IMR-90 (cell line): Measurements from ENCODE around the gene SKAP1. TPM values are rescaled to one million over a fixed set of nuclear protein-coding genes. Genes with fewer than 3 reads are reported as not detected.

Experiments
- ATAC-seq: fragments of 200-7000 bp; cut with Tn5 transposase; 2 replicates; pipeline ENCODE4 v1.9.1; 2020; ENCODE audit warnings: low read depth, mild to moderate bottlenecking, moderate library complexity
- BruUV-seq: library from RNA; stranded (reverse); fragments of 400-500 nt; replicated peaks from 2 replicates; lab custom pipeline; 2021; lab: Mats Ljungman, UMichigan
- CTCF ChIA-PET: fragments of 300-600 bp; formaldehyde crosslinking; extraction: SDS; loops from one replicate; lab custom pipeline; 2021; ENCODE audit warnings: antibody characterized with exemption; lab: Yijun Ruan, JAX
- POLR2A ChIA-PET: fragments of 300-600 bp; sonication (Branson Sonifier 250); formaldehyde crosslinking; loops from one replicate; lab custom pipeline; 2022; ENCODE audit warnings: antibody characterized with exemption; ENCODE audit not compliant: unreplicated experiment; lab: Charles Lee
- DNase-seq: peaks from one replicate; pipeline ENCODE4 v3.0.0; 2013
- H2AFZ ChIP-seq: replicated peaks from 2 replicates; pipeline ENCODE3; 2013; ENCODE audit warnings: low read length, mild to moderate bottlenecking; ENCODE audit not compliant: poor library complexity
- H2AK5ac ChIP-seq: 2 replicates; pipeline ENCODE4 v1.6.1; 2013; ENCODE audit warnings: low read depth, low read length, inconsistent platforms
- H2AK9ac ChIP-seq: replicated peaks from 2 replicates; pipeline ENCODE3; 2013; ENCODE audit warnings: mild to moderate bottlenecking, low read depth, low read length, moderate library complexity; ENCODE audit not compliant: poor library complexity
- H2BK120ac ChIP-seq: 2 replicates; pipeline ENCODE4 v1.6.1; 2013; ENCODE audit warnings: low read depth, low read length, inconsistent platforms
- H2BK15ac ChIP-seq: 3 replicates; pipeline ENCODE4 v1.6.1; 2013; ENCODE audit warnings: low read depth, low read length, inconsistent platforms
- H2BK20ac ChIP-seq: 2 replicates; pipeline ENCODE4 v1.6.1; 2013; ENCODE audit warnings: low read depth, mild to moderate bottlenecking, inconsistent platforms, low read length, moderate library complexity
- H2BK5ac ChIP-seq: 2 replicates; pipeline ENCODE4 v1.6.1; 2013; ENCODE audit warnings: mild to moderate bottlenecking, low read depth, low read length, inconsistent platforms; ENCODE audit not compliant: poor library complexity, severe bottlenecking
- H3K14ac ChIP-seq: replicated peaks from 2 replicates; pipeline ENCODE4 v1.6.1; 2013; ENCODE audit warnings: low read depth, low read length, inconsistent platforms
- H3K18ac ChIP-seq: 2 replicates; pipeline ENCODE4 v1.6.1; 2013; ENCODE audit warnings: low read depth, low read length, control low read depth
- H3K23ac ChIP-seq: 2 replicates; pipeline ENCODE4 v1.6.1; 2013; ENCODE audit warnings: low read depth, low read length, inconsistent platforms
- H3K27ac ChIP-seq: 2 replicates; pipeline ENCODE4 v1.5.1; 2013; ENCODE audit warnings: mild to moderate bottlenecking, control low read depth, low read length; ENCODE audit not compliant: insufficient read depth
- H3K27me3 ChIP-seq: 2 replicates; pipeline ENCODE4 v1.6.1; 2013; ENCODE audit warnings: low read length; ENCODE audit not compliant: control insufficient read depth, insufficient read depth
- H3K36me3 ChIP-seq: 2 replicates; pipeline ENCODE4 v1.6.1; 2013; ENCODE audit warnings: low read length, mixed read lengths; ENCODE audit not compliant: control insufficient read depth, insufficient read depth
- H3K4ac ChIP-seq: 2 replicates; pipeline ENCODE4 v1.6.1; 2013; ENCODE audit warnings: low read depth, low read length, inconsistent platforms
- H3K4me1 ChIP-seq: 2 replicates; pipeline ENCODE4 v1.6.1; 2013; ENCODE audit warnings: low read length, mixed read lengths; ENCODE audit not compliant: control insufficient read depth, insufficient read depth
- H3K4me2 ChIP-seq: 2 replicates; pipeline ENCODE4 v1.6.1; 2013; ENCODE audit warnings: low read depth, mild to moderate bottlenecking, control low read depth, low read length, moderate library complexity
- H3K4me3 ChIP-seq: 2 replicates; pipeline ENCODE4 v1.5.1; 2013; ENCODE audit warnings: low read depth, mild to moderate bottlenecking, control low read depth, low read length, moderate library complexity; ENCODE audit not compliant: insufficient read depth
- H3K56ac ChIP-seq: 2 replicates; pipeline ENCODE4 v1.6.1; 2013; ENCODE audit warnings: low read length, inconsistent platforms; ENCODE audit not compliant: insufficient read depth; ENCODE audit errors: extremely low read depth
- H3K79me1 ChIP-seq, 2 experiments: 2 replicates each; pipeline ENCODE4 v1.6.1; 2013; ENCODE audit warnings: low read length in 2 of 2, inconsistent platforms in 1 of 2, low read depth in 1 of 2
- H3K9ac ChIP-seq: 2 replicates; pipeline ENCODE4 v1.6.1; 2013; ENCODE audit warnings: low read depth, low read length, control low read depth
- H3K9me1 ChIP-seq: 2 replicates; pipeline ENCODE4 v1.6.1; 2013; ENCODE audit warnings: low read length, inconsistent platforms; ENCODE audit not compliant: insufficient read depth
- H3K9me3 ChIP-seq: 2 replicates; pipeline ENCODE4 v1.6.1; 2013; ENCODE audit warnings: low read length; ENCODE audit not compliant: control insufficient read depth, insufficient read depth
- H4K20me1 ChIP-seq: 2 replicates; pipeline ENCODE4 v1.6.1; 2013; ENCODE audit warnings: low read length, inconsistent platforms; ENCODE audit not compliant: insufficient read depth
- H4K5ac ChIP-seq: 2 replicates; pipeline ENCODE4 v1.6.1; 2013; ENCODE audit warnings: mild to moderate bottlenecking, low read depth, low read length, control low read depth
- H4K8ac ChIP-seq, 2 experiments: 2 replicates each; pipeline ENCODE4 v1.6.1; 2013; ENCODE audit warnings: low read depth in 2 of 2, low read length in 2 of 2, control low read depth in 1 of 2, inconsistent platforms in 1 of 2
- H4K91ac ChIP-seq: 2 replicates; pipeline ENCODE4 v1.6.1; 2013; ENCODE audit warnings: low read depth, low read length, inconsistent platforms; ENCODE audit not compliant: insufficient read depth
- BHLHE40 ChIP-seq: fragments of 150-350 bp; IDR thresholded peaks from 2 replicates; pipeline ENCODE4 v1.6.1; 2016; ENCODE audit warnings: mild to moderate bottlenecking, low read depth, low read length
- CEBPB ChIP-seq: IDR thresholded peaks from 2 replicates; pipeline ENCODE4 v1.6.1; 2012; ENCODE audit warnings: low read depth, low read length, improper control_type of control experiment
- CTCF ChIP-seq: conservative IDR thresholded peaks from 2 replicates; pipeline ENCODE4 v1.5.1; 2012; ENCODE audit warnings: mild to moderate bottlenecking, low read depth, low read length, improper control_type of control experiment
- ELK1 ChIP-seq: fragments of 150-350 bp; IDR thresholded peaks from 2 replicates; pipeline ENCODE4 v1.6.1; 2016; ENCODE audit warnings: low read depth, mild to moderate bottlenecking, low read length, moderate library complexity, borderline replicate concordance
- FOS ChIP-seq: fragments of 150-350 bp; IDR thresholded peaks from 2 replicates; pipeline ENCODE4 v1.6.1; 2016; ENCODE audit warnings: low read depth, low read length
- MAFK ChIP-seq: IDR thresholded peaks from 2 replicates; pipeline ENCODE4 v1.6.1; 2012; ENCODE audit warnings: low read depth, low read length, improper control_type of control experiment
- MAZ ChIP-seq: IDR thresholded peaks from 2 replicates; pipeline ENCODE4 v1.6.1; 2012; ENCODE audit warnings: low read depth, mild to moderate bottlenecking, low read length, improper control_type of control experiment, moderate library complexity, borderline replicate concordance
- MXI1 ChIP-seq: IDR thresholded peaks from 2 replicates; pipeline ENCODE4 v1.6.1; 2012; ENCODE audit warnings: low read depth, mild to moderate bottlenecking, low read length, moderate library complexity, borderline replicate concordance
- NFE2L2 ChIP-seq: fragments of 150-350 bp; IDR thresholded peaks from 2 replicates; pipeline ENCODE4 v1.6.1; 2016; ENCODE audit warnings: low read depth, mild to moderate bottlenecking, low read length
- POLR2A ChIP-seq: IDR thresholded peaks from 2 replicates; pipeline ENCODE4 v1.6.1; 2012; ENCODE audit warnings: mild to moderate bottlenecking, low read depth, low read length
- RAD21 ChIP-seq: IDR thresholded peaks from 2 replicates; pipeline ENCODE4 v1.6.1; 2012; ENCODE audit warnings: low read length, improper control_type of control experiment
- RFX5 ChIP-seq: IDR thresholded peaks from 2 replicates; pipeline ENCODE4 v1.8.0; 2012; ENCODE audit warnings: low read depth, mild to moderate bottlenecking, low read length, moderate library complexity
- SMC3 ChIP-seq: fragments of 150-350 bp; IDR thresholded peaks from 2 replicates; pipeline ENCODE4 v1.6.1; 2016; ENCODE audit warnings: low read depth, mild to moderate bottlenecking, antibody characterized with exemption, low read length, moderate library complexity
- USF2 ChIP-seq: fragments of 150-350 bp; IDR thresholded peaks from 2 replicates; pipeline ENCODE4 v1.6.1; 2017; ENCODE audit warnings: mild to moderate bottlenecking, antibody characterized with exemption, low read length, low read depth
- WGBS, 2 experiments: methylation state at CpG; one replicate each; pipeline versions ENCODE4 v1.1.5 to v1.1.7; 2013; ENCODE audit warnings: missing lambda C conversion rate in 2 of 2; ENCODE audit not compliant: insufficient read length in 1 of 2; ENCODE audit errors: extremely low coverage in 2 of 2; 5-methylcytosine and 5-hydroxymethylcytosine counted together
- dilution Hi-C: fragments of 300-500 bp; cut with HindIII; formaldehyde crosslinking; loops from one replicate; pipeline ENCODE4 v1.14.3; 2018; ENCODE audit warnings: low sequenced_read_pairs; ENCODE audit not compliant: unreplicated experiment
- in situ Hi-C: fragments of 300-500 bp; cut with MboI; formaldehyde crosslinking; loops from 3 replicates; pipeline ENCODE4 v1.14.3; 2019; ENCODE audit warnings: low sequenced_read_pairs, inconsistent platforms, mixed read lengths
- intact Hi-C: fragments of 100-400 bp; cut with micrococcal nuclease; formaldehyde crosslinking; loops from 2 replicates; pipeline ENCODE4 v1.10.0; 2022
- polyA plus RNA-seq, 3 experiments: library from polyadenylated mRNA; depleted of rRNA; stranded (reverse); fragments of >200 nt; gene quantifications; 2 replicates each; pipeline ENCODE4 v1.2.3, GENCODE V29; 2012; ENCODE audit warnings: low replicate concordance in 1 of 3
- total RNA-seq: library from RNA; depleted of rRNA; stranded (reverse); fragments of >200 nt; gene quantifications from 2 replicates; pipeline ENCODE4 v1.2.3, GENCODE V29; 2012

The SKAP1 gene
- total and polyA plus RNA-seq, 2 of the 4 experiments (the other 2 are of a cell fraction): not detected

- no peak overlapping the region for H3K14ac ChIP-seq
- H2BK15ac ChIP-seq: no peak overlapping the region
- in situ Hi-C loops (no loop called here), dilution Hi-C loops (no loop called here), intact Hi-C loops (no loop called here)
- H4K91ac ChIP-seq: no peak overlapping the region
- ChIA-PET POLR2A (no interaction called here), CTCF (no interaction called here)
- no peaks in the 10 kb centered on the region for H4K20me1 ChIP-seq
- H3K9me1 ChIP-seq: no peaks in the 10 kb centered on the region
- no TSS peak for BruUV-seq
- no peaks in the 10 kb centered on the region for H3K79me1 ChIP-seq
- no peak overlapping the region for H3K4me2 ChIP-seq
- no peaks in the 10 kb centered on the region for H3K36me3 ChIP-seq
- H4K5ac ChIP-seq: no peak overlapping the region
- H3K4ac ChIP-seq: no peak overlapping the region
- DNase-seq (no peak), ATAC-seq (no peak)
- H3K27ac ChIP-seq: no peak overlapping the region
- no peaks in the 10 kb centered on the region for H3K4me1 ChIP-seq
- no peak overlapping the region for H4K8ac ChIP-seq
- H2BK120ac ChIP-seq: no peak overlapping the region
- H3K56ac ChIP-seq: no peak overlapping the region
- no peak overlapping the region for H2AK9ac ChIP-seq
- no peak overlapping the region for H3K4me3 ChIP-seq
- TF ChIP-seq SMC3: no peak
- TF ChIP-seq RFX5: no peak
- no peak for TF ChIP-seq BHLHE40
- no peak for TF ChIP-seq MAZ
- no peak for TF ChIP-seq CEBPB
- TF ChIP-seq FOS: no peak
- TF ChIP-seq NFE2L2: no peak
- TF ChIP-seq MXI1: no peak
- TF ChIP-seq USF2: no peak
- no peak for TF ChIP-seq RAD21
- no peak for TF ChIP-seq ELK1
- no peak for TF ChIP-seq MAFK
- TF ChIP-seq CTCF: no peak
- TF ChIP-seq POLR2A: no peak
- H2BK5ac ChIP-seq: no peak overlapping the region
- H3K27me3 ChIP-seq: peaks cover 40% of the 10 kb centered on the region
- H3K9ac ChIP-seq: no peak overlapping the region
- no peak overlapping the region for H3K18ac ChIP-seq
- H2AK5ac ChIP-seq: no peak overlapping the region
- H3K9me3 ChIP-seq: peaks cover 2% of the 10 kb centered on the region; the same call in 1 of the 2 replicates
- no peak overlapping the region for H2BK20ac ChIP-seq
- no CpG with 5 or more reads among the region's 3 CpGs for WGBS, 2 experiments
- no peak overlapping the region for H2AFZ ChIP-seq
- H3K23ac ChIP-seq: no peak overlapping the region
Measured at GRCh38 chr17:48416971-48417370, 13.0 kb downstream of the SKAP1 start.
